ENCODE results near the gene LRGUK.

Gene LRGUK

GRCh38 chr7:134182078-134182477, 54.9 kb downstream of the LRGUK start:
- no peak for TF ChIP-seq CTCF (conservative IDR thresholded peaks at IDR 0.05; ENCODE audit: low read length)
- H3K4me3 ChIP-seq (ENCODE audit: low read length), result no peak overlapping the region
- no peak for DNase-seq (ENCODE audit: low read depth)

GRCh38 chr7:134184767-134185166, 57.6 kb downstream of the LRGUK start:
- DNase-seq (ENCODE audit: low read depth), result no peak
- no peak for TF ChIP-seq CTCF (conservative IDR thresholded peaks at IDR 0.05; ENCODE audit: low read length)

GRCh38 chr7:134186027-134186426, 58.9 kb downstream of the LRGUK start:
- TF ChIP-seq CTCF (conservative IDR thresholded peaks at IDR 0.05; ENCODE audit: low read length), result no peak
- H3K4me3 ChIP-seq (ENCODE audit: low read length), result no peak overlapping the region
- DNase-seq (ENCODE audit: low read depth), result peak; percentile 39

More at GRCh38 chr7:134184767-134185166, 57.6 kb downstream of the LRGUK start:
- H3K4me3 ChIP-seq (ENCODE audit: low read length), result no peak overlapping the region

- DNase-seq (ENCODE audit: low read depth), result no peak
- H3K4me3 ChIP-seq (ENCODE audit: low read length), result no peak overlapping the region
- no peak for TF ChIP-seq CTCF (conservative IDR thresholded peaks at IDR 0.05; ENCODE audit: low read length)
These were observed 59.7 kb downstream of the LRGUK start for GRCh38 chr7:134186801-134187200.

GRCh38 chr7:134187893-134188292, 60.8 kb downstream of the LRGUK start:
- no peak for TF ChIP-seq CTCF (conservative IDR thresholded peaks at IDR 0.05; ENCODE audit: low read length)
- no peak for DNase-seq (ENCODE audit: low read depth)
- H3K4me3 ChIP-seq (ENCODE audit: low read length), result no peak overlapping the region

GRCh38 chr7:134188311-134188710, 61.2 kb downstream of the LRGUK start:
- TF ChIP-seq CTCF (conservative IDR thresholded peaks at IDR 0.05; ENCODE audit: low read length), result no peak
- no peak for DNase-seq (ENCODE audit: low read depth)
- no peak overlapping the region for H3K4me3 ChIP-seq (ENCODE audit: low read length)

GRCh38 chr7:134189559-134189958, 62.4 kb downstream of the LRGUK start:
- no peak for TF ChIP-seq CTCF (conservative IDR thresholded peaks at IDR 0.05; ENCODE audit: low read length)
- no peak for DNase-seq (ENCODE audit: low read depth)

More at GRCh38 chr7:134189559-134189958, 62.4 kb downstream of the LRGUK start:
- no peak overlapping the region for H3K4me3 ChIP-seq (ENCODE audit: low read length)

All from AG10803 (cell line).